LoVo (cell line): Measurements from ENCODE around the gene CFAP20.

Experiments used
- DNase-seq: peaks from one replicate; pipeline ENCODE4 v3.0.0-alpha.2; 2016; ENCODE audit warnings: low spot score

The CFAP20 gene

DNA sequence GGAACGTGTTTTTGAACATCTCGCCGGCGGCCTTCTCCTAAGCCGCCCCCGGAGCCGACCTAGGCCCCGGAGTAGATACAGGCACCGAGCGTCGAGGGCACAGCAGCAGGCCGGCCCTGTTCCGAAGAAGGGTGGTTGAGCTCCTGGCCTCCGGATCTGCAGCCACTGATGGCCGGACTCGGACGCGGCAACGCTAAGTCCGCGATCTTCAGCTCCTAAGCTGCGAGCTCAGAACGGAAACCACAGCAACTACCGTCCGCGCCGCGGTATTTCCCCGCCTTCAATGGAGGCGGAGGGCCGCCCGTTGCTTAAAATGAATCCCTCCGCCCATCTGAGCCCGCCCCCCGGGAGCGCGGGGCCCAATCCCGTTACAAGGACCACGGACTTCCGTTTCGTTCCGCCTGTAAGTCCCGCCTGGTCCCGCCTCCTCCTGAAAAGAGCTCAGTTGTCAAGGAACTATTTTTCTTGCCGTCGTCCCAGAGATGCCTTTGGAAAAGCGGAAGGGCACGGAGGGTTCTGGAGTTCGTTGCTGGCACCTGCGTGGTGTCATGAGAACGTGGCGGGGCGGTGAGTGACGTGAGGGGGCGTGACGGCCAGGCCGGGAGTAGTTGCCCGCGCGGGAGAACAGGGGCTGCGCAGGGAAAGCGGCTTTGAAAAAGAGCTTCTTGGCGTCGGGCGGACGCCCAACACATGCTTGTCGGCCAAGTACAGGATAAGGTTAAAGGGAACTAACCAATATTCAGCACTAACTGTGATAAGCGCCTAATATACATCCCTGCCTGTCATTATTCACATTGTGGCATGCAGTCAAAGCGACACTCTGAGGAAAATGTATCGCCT lies at the start of gene CFAP20:
Gene CFAP20, minus strand, starts transcription at position 285 of the 840 bp plus-strand sequence. Its CDS starts 266 bp downstream, at position 19.
- DNase-seq = peak; percentile 100

DNA sequence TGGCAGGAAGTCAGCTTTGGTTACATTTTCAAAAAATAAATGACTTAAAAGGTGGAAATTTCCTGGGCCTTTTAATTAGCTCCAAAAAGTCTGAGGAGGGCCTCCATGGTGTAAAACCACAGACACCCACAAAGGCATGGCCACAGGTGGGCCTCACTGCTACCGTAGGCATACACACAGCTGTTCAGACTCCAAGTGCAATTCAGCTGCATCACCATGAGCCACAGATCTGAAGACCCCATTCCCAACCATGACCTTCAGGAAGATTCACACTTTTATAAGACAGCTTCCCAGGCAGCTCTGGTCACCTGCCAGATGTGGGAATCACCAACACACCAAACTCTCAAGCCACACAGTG lies 48.2 kb upstream of the CFAP20 start:
- DNase-seq = no peak

DNA sequence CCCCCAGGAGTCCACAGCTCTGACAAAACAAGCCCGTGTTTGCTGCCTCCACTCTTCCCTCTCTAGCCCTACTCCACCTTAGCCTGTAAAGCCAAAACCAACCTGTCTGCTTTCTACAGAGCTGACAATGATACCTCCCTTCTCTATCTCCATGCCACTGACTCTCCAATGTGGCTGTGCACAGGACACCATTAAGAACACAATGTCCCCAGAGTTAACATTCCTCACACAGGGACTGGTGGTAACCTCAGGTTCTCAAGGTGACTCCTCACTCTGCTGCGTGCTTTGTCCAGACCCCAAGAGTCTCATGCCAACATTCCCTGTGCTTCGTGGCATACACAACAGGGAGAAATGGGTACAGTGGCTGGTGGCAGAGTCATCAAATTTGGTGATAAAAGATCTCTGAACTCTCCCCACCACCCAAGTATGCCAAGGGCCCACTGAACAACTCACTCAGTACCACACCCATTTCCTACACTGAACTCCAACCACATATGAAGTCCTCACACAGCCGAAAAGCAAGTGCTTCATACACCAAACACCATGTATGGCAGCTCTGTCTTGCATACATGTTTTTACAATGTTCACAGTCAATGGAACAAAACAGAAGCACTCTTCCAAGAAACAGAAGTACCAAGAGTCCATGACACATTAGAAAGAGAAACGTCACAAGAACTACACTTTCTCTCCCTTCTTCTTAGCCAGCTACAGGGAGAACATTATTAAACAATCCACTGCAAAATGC lies 47.6 kb upstream of the CFAP20 start:
- DNase-seq = no peak

DNA sequence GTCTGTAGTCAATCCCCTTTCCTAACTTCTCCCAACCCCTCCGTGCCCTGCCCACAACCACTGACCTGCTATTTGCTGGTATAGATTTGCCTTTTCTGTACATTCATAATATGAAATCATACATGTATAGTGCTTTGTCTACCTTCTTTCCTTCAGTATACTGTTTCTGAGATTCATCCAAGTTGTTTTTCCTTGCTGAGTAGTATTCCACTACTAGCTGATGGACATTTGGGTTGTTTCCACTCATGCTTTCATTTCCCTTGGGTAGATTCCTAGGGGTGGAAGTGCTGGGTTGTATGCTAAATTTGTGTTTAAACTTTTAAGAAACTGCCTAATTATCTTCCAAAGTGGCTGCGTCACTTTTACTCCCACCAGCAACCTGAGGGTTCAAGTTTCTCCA lies 41.0 kb upstream of the CFAP20 start:
- no peak for DNase-seq

DNA sequence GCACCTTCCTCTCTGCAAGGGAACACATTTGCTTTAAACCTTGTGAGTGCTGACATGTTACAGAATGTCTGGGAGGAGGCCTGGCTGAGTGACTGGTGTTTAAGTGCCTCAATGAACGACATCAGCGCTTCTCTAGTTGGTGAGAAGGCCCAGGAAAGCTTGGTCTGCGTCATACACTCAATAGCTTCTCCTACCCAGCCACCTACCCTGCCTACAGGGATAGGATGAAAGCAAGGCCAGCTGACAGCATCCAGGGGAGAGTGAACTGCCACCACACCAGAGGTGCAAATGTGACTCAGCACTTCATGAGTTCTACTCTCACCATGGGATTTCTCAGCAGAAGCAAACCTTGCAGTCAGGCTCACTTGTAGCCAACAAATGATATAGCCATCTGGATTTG lies 31.7 kb upstream of the CFAP20 start:
- no peak for DNase-seq

DNA sequence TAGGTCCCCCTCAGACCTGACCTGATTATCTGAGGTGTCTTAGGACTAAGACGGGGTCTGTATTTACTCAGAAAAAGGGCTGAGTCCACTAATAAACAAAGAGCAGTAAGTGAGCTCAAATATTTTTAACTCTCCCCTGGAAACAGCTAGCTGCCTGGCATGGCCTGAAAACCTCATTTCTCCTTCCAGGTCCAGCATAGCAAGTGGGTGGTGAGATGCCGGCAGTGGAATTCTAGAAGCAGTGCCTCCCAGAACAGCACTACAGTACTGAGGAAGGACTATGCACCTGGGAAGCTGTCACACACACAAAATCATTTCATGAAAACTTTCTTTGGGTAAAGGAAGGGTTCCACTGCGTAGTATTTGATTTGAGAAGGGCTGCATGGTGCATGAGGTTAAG lies 29.5 kb upstream of the CFAP20 start:
- no peak for DNase-seq

DNA sequence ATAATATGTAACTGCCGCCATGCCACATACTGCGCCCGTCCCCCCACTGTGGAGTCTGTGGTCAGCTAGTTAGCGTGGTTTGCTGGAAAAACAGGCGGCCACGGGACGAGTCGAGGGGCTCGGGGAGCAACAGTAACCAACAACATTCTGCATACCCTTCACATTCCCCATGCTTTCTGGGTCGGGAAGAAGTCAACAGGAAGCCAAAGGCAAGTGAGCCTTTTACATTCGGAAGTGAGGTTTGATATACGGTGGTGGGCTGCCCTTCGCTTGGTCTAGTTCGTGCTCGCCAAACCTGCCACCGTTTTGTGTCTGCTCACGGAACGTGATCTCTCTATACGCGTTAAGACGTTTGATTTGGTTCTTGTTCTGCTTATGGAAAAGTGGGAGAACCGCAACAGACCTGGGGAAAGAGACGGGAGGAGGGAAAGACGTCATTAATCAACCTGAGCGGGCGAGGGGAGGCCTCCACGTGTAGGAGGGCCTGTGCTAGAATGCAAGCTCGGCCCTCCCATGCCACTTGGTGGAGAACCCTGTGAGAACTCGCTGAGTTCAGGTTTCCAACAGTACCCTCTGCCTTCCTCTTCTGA lies 28.9 kb upstream of the CFAP20 start:
- DNase-seq = no peak

DNA sequence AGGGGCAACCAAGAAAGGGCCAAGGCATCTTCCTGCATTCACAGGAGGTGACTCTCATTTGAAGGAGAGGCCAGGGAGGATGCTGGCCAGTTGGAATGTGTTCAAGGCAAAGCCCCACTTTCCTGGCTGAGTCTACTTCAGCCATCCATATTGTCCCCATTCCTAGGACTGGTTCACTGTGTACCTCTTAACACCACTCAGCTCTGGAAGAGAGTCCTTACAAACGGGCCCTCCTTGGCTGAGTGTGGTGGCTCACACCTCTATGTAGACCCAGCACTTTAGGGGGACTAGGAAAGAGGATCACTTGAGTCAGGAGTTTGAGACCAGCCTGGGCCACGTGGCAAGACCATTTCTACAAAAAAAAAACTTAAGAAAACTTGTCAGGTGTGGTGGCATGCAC lies 28.1 kb upstream of the CFAP20 start:
- no peak for DNase-seq

DNA sequence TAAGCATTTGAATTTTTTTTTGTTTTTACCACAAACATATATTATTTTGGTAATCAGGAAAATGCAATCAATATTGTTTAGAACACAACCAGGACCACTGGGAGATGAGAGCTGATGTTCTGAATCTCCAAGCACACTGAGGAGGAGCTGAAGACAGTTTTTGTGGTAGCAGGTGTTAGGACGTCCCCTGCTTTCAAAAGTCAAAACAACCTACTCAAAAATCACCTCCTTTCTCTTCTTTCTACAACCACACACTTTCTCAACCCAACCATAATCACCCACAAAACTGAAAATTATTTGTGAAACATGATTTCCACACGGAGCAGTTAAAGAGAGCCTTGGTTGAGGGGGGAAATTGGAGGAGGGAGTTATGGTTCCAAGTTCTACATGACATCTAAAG lies 26.7 kb upstream of the CFAP20 start:
- no peak for DNase-seq

DNA sequence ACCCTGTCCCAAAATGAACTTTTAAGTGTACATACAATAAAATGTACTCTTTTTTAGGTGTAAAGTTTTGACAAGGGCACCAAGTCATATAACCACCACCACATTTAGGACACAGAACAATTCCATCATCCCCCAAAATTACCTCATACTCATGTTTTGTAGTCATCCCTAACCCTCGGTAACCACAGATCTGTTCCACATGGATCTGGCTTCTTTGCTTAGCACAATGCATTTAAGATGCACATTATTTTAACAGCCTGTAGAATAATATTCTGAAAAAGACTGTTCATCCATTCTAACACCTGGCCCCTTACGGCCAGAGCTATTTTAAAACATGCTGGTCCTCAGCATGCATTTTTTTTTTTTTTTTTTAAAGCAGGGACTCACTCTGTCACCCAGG lies 25.2 kb upstream of the CFAP20 start:
- no peak for DNase-seq

DNA sequence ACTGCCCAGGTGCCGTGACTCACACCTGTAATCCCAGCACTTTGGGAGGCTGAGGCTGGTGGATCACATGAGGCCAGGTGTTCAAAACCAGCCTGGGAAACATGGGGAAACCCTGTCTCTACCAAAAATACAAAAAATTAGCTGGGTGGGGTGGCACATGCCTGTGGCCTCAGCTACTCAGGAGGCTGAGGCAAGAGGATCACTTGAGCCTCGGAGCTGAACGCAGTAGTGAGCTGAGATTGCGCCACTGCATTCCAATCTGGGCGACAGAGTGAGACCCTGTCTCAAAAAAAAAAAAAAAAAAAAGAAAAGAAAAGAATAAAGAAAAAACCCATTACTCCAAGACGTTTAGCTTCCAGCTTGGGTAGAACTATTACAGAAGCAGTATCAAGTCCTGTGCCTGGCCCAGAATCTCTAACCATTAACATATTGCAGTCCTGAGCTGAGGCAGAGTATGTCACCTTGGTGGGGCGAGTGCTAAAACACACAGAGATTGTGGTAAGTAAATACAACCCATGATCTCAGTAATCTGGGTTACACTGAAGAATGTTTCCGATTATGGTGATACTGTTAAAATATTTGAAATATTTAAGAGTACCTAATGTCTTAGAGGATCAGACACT lies 23.2 kb upstream of the CFAP20 start:
- no peak for DNase-seq

DNA sequence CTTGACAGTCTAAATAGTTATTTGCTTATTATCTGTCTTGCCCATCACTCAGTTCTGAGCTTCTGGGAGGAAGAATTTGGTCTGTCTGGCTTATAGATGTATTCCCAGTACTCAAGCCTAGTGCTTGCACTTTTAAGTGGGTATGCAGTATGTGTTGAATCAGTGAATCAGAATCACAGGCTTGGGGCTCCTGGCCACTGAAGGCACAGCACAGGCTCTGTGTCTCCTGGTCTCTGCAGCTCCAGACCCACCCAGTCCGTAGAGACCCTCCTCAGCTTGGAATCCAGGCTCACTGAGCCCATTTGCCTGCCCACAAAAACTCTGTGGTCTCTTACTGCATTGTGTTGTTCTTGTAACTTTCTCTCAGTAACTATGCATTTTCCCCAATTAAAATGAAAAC lies 19.3 kb upstream of the CFAP20 start:
- DNase-seq = no peak

DNA sequence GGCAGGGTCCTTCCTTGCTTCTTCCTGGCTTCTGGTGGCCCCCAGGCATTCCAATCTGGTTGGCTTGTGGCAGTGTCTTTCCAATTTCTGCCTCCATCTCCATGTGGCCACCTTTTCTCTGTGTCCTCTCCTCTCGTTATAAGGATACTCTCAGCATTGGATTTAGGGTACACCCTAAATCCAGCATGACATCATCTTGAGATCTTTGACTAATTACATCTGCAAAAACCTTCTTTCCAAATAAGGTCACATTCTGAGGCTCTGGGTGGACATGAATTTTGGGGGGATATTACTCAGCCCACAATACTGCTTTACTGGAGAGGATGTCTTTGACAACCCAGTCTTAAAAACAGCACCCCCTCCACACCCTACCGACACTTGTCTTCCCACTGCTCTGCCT lies 18.9 kb upstream of the CFAP20 start:
- no peak for DNase-seq

DNA sequence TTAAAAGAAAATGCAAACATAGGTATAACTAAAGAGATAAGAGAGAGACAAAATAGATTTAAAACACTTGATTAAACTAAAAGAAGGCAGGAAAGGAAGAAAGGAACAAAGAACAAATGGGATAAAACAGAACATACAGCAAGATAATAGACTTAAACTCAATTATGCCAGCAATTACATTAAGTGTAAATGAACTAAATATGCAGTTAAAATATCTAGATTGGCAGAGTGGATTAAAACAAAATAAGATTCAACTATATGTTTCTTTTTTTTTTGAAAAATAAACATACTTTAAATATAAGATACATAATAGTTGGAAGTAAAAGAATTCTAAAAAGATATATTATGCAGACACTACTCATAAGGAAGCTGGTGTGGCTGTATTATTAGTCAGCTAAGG lies 9.7 kb upstream of the CFAP20 start:
- no peak for DNase-seq

DNA sequence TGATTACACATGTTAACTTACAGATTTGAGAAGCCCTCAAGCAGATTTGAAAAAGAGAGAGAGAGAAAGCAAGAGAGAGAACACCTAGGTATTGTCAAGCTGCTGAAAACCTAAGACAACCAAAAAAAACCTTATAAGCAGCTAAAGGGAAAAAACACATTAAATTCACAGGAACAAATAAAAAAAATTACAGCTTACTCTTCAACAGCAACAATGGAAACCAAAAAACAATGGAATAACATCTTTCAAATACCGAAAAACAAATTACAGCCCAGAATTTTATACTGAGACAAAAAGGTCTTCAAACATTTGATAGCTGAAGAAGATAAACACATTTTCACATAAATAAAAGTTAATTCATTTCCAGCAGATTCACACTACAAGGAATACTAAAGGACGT lies 8.4 kb upstream of the CFAP20 start:
- no peak for DNase-seq

DNA sequence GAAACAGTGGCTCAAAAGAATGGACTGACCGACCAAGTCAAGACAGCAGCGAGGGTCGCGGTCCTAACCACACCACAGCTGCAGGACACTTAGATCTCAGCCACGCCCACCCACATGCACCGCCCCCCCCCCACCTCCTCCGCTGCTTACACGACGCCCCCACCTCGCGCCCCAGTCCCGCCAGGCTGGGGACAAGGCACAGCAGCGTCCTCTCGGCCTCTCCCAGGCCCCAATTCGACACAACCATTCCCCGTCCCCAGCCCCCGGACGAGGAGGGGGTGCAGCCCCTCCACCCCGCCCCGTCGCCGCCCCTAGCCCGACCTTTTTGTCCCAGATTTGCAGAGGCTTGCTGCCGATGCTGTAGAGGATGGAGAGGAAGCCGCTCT lies 477 bp downstream of the CFAP20 start:
- no peak for DNase-seq

DNA sequence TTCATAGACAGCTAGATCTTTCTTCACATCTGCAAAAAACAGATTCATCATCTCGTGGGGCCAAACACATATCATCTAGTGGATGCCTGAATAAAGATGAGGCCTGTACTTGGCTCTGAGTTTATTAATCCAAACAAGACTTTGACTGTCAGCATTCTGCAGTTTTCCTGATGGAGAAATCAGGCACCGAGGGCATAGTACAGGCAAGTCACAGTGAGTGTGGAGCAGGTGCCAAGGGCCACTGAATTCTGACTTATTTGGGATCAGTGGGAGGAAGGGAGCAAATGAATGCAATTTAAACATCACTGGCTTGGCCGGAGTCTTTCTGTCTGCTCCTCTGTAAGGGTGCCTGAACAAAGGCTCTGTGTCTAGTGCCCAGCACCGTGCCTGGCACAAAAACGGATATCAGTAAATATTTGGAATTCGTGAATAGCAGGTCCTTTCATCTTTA lies 975 bp downstream of the CFAP20 start:
- no peak for DNase-seq

DNA sequence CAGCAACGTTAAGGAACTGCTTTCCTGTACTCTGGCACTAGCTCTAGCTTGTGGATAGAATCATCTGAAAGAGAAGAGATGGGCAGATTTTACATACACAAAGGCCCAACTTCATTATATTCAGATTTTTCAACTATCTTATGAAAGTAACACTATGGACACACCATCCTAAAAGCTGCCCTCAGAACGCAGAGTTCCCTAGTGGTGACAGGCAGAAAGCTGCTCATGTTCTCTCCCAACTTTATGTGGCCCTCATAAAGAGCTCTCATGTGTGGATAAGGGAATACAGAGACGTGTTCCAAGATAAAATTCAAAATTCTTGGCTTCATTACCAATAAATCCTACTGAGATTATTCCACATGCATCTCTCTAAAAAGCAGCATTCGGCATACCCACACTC lies 1.5 kb downstream of the CFAP20 start:
- DNase-seq = no peak

DNA sequence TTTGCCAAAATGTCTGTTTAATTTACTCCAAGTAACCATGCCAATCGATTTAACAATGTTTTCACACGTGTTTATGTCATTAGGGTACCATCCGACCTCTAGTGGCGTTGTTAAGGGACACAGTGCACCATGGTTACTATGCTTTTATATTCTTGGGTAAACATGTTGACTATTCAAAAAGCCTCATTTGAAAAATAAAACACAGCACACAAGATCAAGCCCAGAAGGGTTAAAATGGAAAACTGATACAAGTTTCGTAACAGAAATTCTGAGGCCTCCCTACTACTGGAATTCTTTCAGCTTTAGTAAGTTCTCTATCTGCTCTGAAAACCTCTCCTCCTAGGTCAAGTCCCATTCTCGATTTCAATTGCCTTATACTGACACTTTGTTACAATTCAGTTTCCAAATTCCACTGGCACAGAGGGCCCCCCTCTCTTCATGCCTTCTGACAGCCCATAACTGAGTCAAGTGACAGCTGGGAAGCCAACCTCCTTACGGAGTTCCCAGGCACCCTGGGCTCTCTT lies 2.1 kb downstream of the CFAP20 start:
- no peak for DNase-seq

DNA sequence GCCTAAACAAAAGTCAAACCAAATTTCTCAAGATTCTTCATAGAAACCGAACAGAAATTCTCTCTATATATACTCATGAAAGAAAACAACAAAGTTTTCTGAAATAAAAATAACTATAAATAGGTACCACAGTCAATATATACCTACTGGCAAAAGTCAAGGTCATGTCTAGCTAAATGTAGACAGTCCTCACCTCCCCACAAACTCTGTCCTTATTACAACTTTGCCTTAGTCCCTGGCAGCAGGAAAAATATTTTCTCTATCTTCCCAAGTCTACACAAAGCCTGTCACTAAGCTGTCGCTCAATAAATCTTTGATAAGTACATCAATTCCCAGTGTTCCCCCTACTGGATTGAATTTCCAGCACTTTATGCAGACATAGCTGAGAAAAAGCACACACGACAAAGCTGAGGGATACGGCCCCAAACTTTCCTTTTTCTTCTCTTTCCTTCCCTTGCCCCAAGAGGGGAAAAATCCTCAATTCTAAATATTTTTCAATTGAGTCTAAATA lies 2.7 kb downstream of the CFAP20 start:
- no peak for DNase-seq

DNA sequence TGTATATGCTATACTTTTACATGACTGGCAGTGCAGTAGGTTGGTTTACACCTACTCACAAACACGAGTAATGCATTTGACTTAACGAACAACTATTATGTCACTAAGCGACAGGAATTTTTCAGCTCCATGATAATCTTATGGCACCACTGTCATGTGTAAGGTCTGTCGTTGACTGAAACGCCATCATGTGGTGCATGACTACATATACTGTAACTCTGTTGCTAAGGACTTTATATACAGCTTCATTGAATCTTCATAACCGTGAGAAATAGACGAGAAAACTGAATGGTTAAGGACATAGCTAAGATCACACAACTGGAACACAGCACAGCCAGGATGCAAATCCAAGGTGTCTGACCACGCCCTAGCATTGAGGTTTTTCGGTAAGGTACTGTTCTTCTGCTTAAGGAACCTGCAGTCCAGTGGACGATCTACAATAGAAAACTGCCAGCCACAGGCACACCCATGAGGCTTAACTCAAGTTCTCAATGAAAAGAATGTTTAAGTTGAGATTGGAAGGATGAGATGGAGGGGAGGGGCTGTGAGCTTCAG lies 3.3 kb downstream of the CFAP20 start:
- no peak for DNase-seq

DNA sequence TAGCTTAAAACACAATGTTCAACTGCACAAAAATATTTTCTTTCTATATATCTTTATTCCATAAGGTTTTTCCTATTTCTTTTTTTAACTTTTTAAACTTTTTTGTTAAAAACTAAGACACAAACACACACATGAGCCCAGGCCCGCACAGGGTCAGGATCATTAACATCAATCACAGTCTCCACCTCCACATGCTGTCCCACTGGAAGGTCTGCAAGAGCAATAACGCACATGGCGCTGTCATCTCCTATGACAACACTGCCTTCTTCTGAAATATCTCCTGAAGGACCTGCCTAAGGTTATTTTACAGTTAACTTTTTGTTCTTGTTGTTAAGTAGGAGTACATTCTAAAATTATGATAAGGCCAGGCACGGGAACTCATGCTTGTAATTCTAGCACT lies 4.1 kb downstream of the CFAP20 start:
- no peak for DNase-seq
